Measurements from ENCODE around the gene MYO5C.
"Not testable (repeated sequence)": the region's sequence is repeated elsewhere in the genome, so short reads cannot be mapped to it uniquely, and the experiment has no call there.

MYO5C gene

GRCh38 chr15:52246686-52247431 lies 48.7 kb downstream of the MYO5C start:
- DNase-seq (ENCODE audit: low read depth in 2 of 2) = no peak

GRCh38 chr15:52243697-52244555 lies 51.7 kb downstream of the MYO5C start:
- no peak for DNase-seq (ENCODE audit: low read depth in 2 of 2)

DNA sequence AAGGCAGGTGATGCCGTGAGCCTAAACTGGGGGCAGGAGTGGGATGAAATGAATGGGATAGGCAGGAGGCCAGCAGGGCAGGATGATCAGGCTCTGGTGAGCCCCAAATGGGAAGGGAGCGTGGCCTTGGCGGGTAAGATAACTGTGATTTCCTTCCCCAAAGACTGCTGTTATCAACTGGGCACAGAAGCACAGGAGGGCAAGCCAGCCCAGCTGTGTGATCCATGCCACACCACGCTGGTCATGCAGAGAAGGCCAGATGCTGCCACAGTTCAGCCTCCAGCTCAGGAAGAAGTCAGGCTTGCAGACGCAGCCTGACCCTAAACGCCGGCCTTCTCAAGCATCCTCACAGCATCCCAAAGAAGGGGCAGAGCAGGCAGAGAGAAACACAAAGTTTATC lies 52.3 kb downstream of the MYO5C start:
- DNase-seq (ENCODE audit: low read depth in 2 of 2) = no peak

DNA sequence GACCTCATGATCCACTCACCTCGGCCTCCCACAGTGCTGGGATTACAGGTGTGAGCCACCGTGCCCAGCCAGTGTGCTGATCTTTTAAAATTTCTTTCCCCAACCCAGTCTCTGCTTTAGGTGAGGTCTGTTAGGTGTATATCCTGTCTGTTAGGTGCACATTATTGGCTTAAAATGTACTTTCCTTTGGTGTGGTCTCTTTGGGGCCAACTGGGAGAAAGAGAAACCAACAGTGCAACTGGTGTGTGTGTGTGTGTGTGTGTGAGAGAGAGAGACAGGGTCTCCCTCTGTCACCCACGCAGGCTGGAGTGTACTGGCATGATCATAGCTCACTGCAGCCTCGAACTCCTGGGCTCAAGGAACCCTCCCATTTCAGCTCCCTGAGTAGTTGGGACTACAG lies 54.1 kb downstream of the MYO5C start:
- no peak for DNase-seq (ENCODE audit: low read depth in 2 of 2)

DNA sequence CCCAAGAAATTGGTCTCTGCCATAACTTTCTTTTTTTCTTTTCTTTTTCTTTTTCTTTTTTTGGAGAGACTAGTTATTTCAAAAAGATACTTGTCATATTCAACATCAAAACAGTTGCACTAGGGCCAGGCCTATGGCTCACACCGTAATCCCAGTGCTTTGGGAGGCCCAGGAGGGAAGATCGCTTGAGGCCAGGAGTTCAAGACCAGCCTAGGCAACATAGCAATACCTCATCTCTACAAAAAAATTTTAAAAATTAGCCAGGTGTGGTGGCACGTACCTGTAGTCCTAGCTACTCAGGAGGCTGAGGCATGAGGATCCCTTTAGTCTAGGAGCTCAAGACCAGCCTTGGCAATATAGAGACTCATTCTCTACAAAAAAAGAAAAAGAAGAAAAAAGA lies 55.4 kb downstream of the MYO5C start:
- DNase-seq (ENCODE audit: low read depth in 2 of 2) = no peak

- DNase-seq (ENCODE audit: low read depth in 2 of 2) = not testable (repeated sequence)
Observed at GRCh38 chr15:52238989-52239525, 56.5 kb downstream of the MYO5C start.

DNA sequence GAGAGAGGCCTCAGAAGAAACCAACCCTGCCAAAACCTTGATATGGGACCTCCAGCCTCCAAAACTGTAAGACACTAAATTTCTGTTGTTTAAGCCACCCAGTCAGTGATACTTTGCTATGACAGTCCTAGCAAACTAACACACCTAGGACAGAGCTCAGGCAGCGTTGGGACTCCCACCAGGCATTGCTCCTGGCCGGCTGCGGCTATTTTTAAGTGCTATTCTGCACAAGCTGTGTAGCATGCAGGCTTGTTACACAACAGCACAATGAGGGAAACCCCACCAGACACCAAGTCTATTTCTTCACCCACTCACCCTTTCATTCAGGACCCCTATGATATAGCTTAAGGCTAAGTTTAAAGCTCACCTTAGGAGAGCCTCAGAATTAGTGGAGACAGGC lies 57.5 kb downstream of the MYO5C start:
- DNase-seq (ENCODE audit: low read depth in 2 of 2) = no peak

DNA sequence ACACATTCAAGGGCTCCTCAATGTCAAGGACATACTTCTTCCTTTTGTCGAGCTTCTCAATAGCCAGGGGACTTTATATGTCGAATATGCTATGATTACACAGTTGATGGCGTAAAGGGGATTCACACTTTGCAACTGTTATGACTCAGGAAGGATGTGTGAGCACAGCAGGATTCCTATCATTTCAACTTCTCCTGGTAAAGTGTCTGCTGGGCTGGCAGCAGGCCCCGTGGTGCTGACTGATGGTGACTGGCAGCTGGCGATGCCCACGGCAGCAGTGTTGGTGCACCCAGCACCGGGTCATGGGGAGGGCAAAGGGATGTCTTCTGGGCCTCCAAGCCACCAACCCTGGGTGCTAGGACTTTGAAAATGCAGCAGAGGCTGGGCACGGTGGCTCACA lies 59.6 kb downstream of the MYO5C start:
- DNase-seq (ENCODE audit: low read depth in 2 of 2) = no peak

GRCh38 chr15:52234596-52235541 lies 60.7 kb downstream of the MYO5C start:
- DNase-seq (ENCODE audit: low read depth in 2 of 2) = no peak

DNA sequence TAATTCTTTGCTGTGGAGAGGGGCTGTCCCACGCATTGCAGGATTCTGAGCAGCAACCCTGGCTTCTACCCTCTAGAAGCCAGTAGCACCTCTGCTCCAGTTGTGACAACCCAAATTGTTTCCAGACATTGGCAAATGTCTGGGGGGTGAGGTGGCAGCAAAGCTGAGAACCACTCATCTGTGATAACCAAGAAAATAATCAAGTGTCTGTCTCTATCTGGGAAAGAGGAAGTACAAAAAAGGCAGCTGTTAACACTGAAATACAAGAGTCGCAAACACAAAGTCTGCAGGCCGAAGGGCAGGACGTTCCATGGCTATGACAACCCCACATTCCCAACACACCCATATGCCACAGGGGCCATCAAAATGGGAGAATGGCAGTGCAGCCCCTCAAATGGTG lies 62.2 kb downstream of the MYO5C start:
- no peak for DNase-seq (ENCODE audit: low read depth in 2 of 2)

- no peak for DNase-seq (ENCODE audit: low read depth in 2 of 2)
Observed at GRCh38 chr15:52232327-52232726, 63.3 kb downstream of the MYO5C start.

GRCh38 chr15:52230073-52230472 lies 65.5 kb downstream of the MYO5C start:
- no peak for DNase-seq (ENCODE audit: low read depth in 2 of 2)

- no peak for DNase-seq (ENCODE audit: low read depth in 2 of 2)
Observed at GRCh38 chr15:52228921-52229320, 66.7 kb downstream of the MYO5C start.

DNA sequence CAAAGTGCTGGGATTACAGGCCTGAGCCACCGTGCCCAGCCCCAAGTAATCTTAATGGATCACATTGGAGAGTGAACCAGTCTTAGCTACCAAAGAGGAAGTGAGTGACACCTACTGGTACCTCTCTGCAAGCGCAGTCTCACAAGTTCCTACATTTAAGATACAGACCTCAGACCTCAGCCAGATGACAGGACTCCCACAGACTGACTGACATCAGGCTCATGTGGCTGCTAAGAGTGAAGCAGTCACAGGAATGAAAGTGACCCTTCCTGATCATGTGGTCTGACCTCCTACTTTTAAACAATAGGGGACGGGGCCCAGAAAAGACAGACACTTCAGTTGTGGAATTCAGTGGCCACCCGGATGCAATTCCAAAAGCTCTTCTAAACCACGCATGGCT lies 68.1 kb downstream of the MYO5C start:
- DNase-seq (ENCODE audit: low read depth in 2 of 2) = peak; percentile 17 to 24

- DNase-seq (ENCODE audit: low read depth in 2 of 2) = no peak
Observed at GRCh38 chr15:52225230-52225629, 70.4 kb downstream of the MYO5C start.

GRCh38 chr15:52224211-52224610 lies 71.4 kb downstream of the MYO5C start:
- DNase-seq (ENCODE audit: low read depth in 2 of 2) = no peak

GRCh38 chr15:52221730-52222129 lies 73.9 kb downstream of the MYO5C start:
- no peak for DNase-seq (ENCODE audit: low read depth in 2 of 2)

DNA sequence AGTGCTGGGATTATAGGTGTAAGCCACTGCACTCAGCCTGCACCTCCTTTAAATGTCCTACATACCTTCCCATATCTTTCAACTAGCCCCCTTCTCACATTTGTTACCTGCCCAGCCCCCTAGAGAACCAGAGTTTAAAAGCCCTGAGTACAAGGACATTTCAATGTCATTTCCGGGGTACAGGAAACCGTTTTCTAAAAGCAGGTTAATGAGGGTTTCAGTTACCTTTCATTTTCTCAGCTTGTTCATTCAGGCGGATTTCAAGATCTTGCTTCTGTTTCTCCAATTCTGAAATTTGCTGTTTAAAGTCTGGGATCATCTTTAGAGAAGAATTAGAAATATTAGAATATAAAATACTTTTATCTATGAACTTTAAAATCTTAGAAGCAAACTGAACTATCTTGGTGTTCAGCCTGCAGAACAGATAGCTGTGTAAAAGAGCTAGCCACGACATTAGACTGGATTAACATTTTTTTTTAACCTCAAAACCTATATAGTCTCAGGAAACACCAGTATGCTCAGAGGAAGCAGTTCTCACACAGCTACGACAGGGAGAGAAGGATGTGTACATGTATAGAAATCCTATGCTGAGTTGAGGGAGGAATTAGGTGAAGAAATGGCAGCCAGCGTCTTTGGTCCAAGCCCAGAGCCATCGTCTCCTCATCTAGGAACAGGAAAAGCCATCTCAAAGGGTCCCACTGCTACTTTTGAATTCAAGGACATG lies 74.5 kb downstream of the MYO5C start:
- DNase-seq (ENCODE audit: low read depth in 2 of 2) = no peak

GRCh38 chr15:52220251-52220650 lies 75.4 kb downstream of the MYO5C start:
- DNase-seq (ENCODE audit: low read depth in 2 of 2) = no peak

DNA sequence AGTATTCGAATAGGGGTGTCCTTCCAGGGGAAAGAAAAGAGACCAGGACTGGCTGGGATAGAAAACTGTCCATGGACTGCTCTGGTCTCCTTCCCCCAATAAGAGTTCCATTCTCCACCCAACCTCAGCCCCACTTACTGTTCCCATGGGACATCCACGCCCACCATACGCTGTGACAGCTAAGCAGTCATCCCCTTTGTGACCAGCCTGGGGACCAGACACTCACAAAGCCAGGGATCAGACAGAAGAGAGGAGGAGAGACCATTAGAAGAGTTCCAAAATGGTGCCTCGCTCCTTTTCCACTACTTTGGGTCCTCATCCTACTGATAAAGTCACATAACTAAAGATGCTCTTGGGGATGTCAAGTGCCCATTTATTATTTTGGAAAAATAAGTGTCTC lies 76.8 kb downstream of the MYO5C start:
- no peak for DNase-seq (ENCODE audit: low read depth in 2 of 2)

GRCh38 chr15:52218371-52218770 lies 77.2 kb downstream of the MYO5C start:
- no peak for DNase-seq (ENCODE audit: low read depth in 2 of 2)
